Nephron progenitor cell (in vitro differentiated cells): ENCODE measurements around the gene QSOX2.
A peak's percentile ranks its signal among the peaks of the same experiment; 100 is the strongest.

Experiments used
- DNase-seq: peaks from one replicate; pipeline ENCODE4 v3.0.0; 2021
- H3K27ac Mint-ChIP-seq: 2 replicates; pipeline ENCODE4 v1.8.0; 2021; ENCODE audit warnings: mild to moderate bottlenecking, moderate library complexity, mixed read lengths
- H3K27me3 Mint-ChIP-seq: 2 replicates; pipeline ENCODE4 v1.8.0; 2021; ENCODE audit warnings: mild to moderate bottlenecking, low read depth, mixed read lengths; ENCODE audit not compliant: poor library complexity
- H3K36me3 Mint-ChIP-seq: 2 replicates; pipeline ENCODE4 v1.8.0; 2021; ENCODE audit warnings: low read depth, mixed read lengths
- H3K4me1 Mint-ChIP-seq: 2 replicates; pipeline ENCODE4 v1.8.0; 2021; ENCODE audit warnings: mixed read lengths
- H3K4me3 Mint-ChIP-seq: 2 replicates; pipeline ENCODE4 v1.8.0; 2021; ENCODE audit warnings: mild to moderate bottlenecking, moderate library complexity, mixed read lengths
- H3K9me3 Mint-ChIP-seq: 2 replicates; pipeline ENCODE4 v1.8.0; 2021; ENCODE audit warnings: mild to moderate bottlenecking, moderate library complexity, mixed read lengths
- TF ChIP-seq, protein P1 (sequence below): fragments of 200-600 bp; sonication (generic); IDR thresholded peaks from 2 replicates; pipeline ENCODE4 v1.5.0; 2021; ENCODE audit warnings: antibody characterized with exemption

The QSOX2 gene

DNA sequence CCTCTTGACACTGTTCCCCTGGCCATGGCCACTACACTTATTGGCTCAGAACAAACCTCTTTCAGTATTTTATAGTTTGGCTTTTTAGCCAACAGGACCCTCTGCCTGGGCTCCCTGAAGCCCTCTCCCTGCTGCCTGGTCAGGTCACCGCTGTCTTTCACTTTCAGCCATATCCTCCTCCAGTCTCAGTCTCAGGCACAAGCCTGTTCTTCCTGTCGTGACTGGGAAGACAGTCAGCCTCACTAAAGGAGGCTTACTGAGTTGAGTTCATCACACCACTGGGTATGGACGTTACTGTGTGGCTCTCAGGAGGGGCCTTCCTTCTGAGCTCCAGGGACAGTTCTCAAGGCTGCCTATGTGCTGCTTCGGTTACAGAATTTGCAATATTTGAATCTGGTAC is 2.0 kb downstream of the QSOX2 start:
- H3K9me3 Mint-ChIP-seq: no peaks in the 10 kb centered on the region
- H3K4me3 Mint-ChIP-seq: peak overlapping the region; percentile 94
- H3K27me3 Mint-ChIP-seq: peaks cover 17% of the 10 kb centered on the region
- DNase-seq: no peak
- peak overlapping the region; percentile 9 for H3K27ac Mint-ChIP-seq
- no peaks in the 10 kb centered on the region for H3K36me3 Mint-ChIP-seq
- TF ChIP-seq, protein P1, sequence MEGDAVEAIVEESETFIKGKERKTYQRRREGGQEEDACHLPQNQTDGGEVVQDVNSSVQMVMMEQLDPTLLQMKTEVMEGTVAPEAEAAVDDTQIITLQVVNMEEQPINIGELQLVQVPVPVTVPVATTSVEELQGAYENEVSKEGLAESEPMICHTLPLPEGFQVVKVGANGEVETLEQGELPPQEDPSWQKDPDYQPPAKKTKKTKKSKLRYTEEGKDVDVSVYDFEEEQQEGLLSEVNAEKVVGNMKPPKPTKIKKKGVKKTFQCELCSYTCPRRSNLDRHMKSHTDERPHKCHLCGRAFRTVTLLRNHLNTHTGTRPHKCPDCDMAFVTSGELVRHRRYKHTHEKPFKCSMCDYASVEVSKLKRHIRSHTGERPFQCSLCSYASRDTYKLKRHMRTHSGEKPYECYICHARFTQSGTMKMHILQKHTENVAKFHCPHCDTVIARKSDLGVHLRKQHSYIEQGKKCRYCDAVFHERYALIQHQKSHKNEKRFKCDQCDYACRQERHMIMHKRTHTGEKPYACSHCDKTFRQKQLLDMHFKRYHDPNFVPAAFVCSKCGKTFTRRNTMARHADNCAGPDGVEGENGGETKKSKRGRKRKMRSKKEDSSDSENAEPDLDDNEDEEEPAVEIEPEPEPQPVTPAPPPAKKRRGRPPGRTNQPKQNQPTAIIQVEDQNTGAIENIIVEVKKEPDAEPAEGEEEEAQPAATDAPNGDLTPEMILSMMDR: no peak
- peaks cover 79% of the 10 kb centered on the region for H3K4me1 Mint-ChIP-seq

DNA sequence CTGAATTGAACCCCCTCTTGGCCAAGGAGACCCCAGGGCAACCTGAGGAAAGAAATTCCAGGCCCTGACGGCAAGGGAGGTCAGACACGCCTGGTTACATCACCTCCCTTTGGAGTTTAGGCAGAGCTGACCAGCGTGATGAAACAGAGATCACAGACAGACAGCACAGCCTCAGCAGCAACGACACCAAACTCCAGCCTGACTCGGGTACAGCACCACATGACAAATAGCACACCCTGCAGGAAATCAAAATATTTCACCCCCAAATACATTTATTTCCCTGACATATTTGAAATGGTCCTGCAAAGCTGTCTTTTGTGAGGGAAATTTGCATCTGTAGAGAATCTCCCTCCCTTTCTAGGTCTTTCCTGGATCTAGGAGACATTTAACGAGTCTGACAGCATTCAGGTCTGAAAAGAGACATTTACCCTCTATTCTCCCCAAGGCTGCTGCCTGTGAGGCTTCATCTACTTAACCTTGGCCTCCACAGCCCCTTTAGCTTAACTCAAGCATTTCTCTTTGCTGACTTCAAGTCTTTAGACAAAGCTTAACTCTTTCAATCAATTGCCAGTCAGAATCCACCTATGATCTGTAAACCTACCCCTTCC is 2.6 kb downstream of the QSOX2 start:
- TF ChIP-seq, protein P1: no peak
- Mint-ChIP-seq H3K36me3 (no peaks in the 10 kb centered on the region), H3K27ac (no peak overlapping the region), H3K4me1 (peaks cover 79% of the 10 kb centered on the region), H3K4me3 (peak overlapping the region; percentile 94), H3K9me3 (no peaks in the 10 kb centered on the region), H3K27me3 (peaks cover 17% of the 10 kb centered on the region)
- no peak for DNase-seq

DNA sequence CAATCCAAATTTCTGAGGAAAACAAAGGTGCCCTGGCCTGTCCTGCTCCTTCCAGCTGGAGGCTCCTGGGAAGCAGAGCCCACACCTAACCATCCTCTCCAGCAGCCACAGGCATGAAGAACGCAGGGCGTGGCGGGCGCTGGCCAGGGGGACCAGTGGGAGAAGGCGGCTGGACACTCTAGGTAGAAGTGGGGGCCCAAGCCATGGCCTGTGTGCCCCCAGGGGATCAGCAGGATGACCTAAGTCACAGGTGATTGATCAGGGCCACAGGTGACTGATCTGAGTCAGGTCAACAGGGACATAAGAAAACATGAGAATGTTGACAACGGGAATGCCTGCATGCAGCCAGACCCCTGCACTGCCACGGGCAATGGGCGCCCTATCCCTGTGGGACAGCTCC is 3.4 kb downstream of the QSOX2 start:
- no peaks in the 10 kb centered on the region for H3K9me3 Mint-ChIP-seq
- peaks cover 75% of the 10 kb centered on the region for H3K4me1 Mint-ChIP-seq
- peaks cover 16% of the 10 kb centered on the region for H3K27me3 Mint-ChIP-seq
- no peaks in the 10 kb centered on the region for H3K36me3 Mint-ChIP-seq
- TF ChIP-seq, protein P1: no peak
- H3K27ac Mint-ChIP-seq: no peak overlapping the region
- DNase-seq: no peak
- no peak overlapping the region for H3K4me3 Mint-ChIP-seq

DNA sequence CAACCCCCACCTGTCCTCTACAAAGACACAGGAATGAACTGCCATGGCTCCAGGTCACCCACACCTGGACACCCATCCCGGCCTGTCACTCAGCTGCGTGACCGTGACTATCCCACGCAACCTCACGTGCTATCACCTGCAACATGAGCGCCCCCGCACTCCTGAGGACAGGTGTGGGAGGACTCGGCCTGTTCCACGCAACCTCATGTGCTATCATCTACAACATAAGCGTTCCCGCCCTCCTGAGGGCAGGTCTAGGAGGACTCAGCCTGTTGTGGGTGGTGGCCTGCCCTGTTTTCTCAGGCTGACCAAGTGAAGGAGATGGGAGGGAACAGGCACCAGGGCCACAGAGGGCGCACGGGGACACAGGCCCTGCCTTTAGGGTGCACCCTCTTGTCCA is 4.1 kb downstream of the QSOX2 start:
- peaks cover 68% of the 10 kb centered on the region for H3K4me1 Mint-ChIP-seq
- H3K27ac Mint-ChIP-seq: no peak overlapping the region
- H3K36me3 Mint-ChIP-seq: no peaks in the 10 kb centered on the region
- peaks cover 9% of the 10 kb centered on the region for H3K27me3 Mint-ChIP-seq
- TF ChIP-seq, protein P1: no peak
- H3K9me3 Mint-ChIP-seq: no peaks in the 10 kb centered on the region
- no peak overlapping the region for H3K4me3 Mint-ChIP-seq
- DNase-seq: no peak

- no peak overlapping the region for H3K4me3 Mint-ChIP-seq
- DNase-seq: no peak
- H3K9me3 Mint-ChIP-seq: no peaks in the 10 kb centered on the region
- peaks cover 5% of the 10 kb centered on the region for H3K27me3 Mint-ChIP-seq
- no peaks in the 10 kb centered on the region for H3K36me3 Mint-ChIP-seq
- TF ChIP-seq, protein P1: no peak
- no peak overlapping the region for H3K27ac Mint-ChIP-seq
- peaks cover 64% of the 10 kb centered on the region for H3K4me1 Mint-ChIP-seq
Measured at GRCh38 chr9:136240941-136241340, 4.7 kb downstream of the QSOX2 start.

DNA sequence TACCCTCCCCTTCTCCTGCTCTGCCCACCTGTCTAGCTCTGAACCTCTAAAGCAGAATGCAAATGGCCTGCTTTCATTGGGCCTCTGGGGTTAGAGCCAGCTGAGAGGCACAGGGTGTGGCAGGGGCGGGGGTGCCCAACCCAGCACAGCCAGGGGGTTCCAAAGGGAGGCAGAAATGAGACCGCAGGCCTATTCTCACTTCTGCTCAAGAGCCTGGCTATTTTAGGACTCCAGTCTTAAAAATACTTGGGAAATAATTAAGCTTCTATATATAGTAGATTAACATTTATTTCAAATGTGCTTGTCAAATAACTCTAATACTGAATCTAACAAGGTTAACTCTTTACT is 5.7 kb downstream of the QSOX2 start:
- H3K27ac Mint-ChIP-seq: no peak overlapping the region
- DNase-seq: no peak

More for the DNA sequence above, 5.7 kb downstream of the QSOX2 start:
- Mint-ChIP-seq H3K9me3 (no peaks in the 10 kb centered on the region), H3K4me3 (no peak overlapping the region), H3K27me3 (peaks cover 6% of the 10 kb centered on the region), H3K36me3 (peaks cover 3% of the 10 kb centered on the region), H3K4me1 (peaks cover 61% of the 10 kb centered on the region)
- TF ChIP-seq, protein P1: no peak
